ENCODE data around the gene GTF3C5.

DNA sequence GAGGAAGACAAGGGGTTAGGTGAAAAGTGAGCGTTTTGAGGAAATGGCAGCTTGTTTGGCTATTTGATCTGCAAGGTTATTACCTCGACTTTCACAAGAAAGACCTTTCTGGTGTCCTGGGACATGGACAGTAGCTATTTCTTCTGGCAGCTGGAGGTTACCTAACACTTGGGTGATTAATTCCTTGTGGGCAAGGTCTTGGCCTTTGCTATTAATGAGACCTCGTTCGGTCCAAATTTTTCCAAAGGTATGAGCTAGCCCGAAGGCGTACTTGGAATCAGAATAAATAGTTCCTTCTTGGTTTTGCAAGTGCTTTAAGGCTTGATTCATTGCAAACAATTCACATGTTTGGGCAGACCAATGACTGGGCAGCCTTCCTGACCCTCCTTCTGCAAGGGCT is 4.9 kb downstream of the GTF3C5 start:
- TF ChIP-seq POLR2A (IDR thresholded peaks at IDR 0.05; ENCODE audit: low read length), result no peak
- TF ChIP-seq GATA1 (IDR thresholded peaks at IDR 0.05; ENCODE audit: low read depth, low read length), result no peak

All from erythroblast (primary cell).